IMR-90 (cell line): ENCODE data around the gene SSR4. TPM values are rescaled to one million over a fixed set of nuclear protein-coding genes. Genes with fewer than 3 reads are reported as not detected.

Source experiments
- ATAC-seq: fragments of 200-7000 bp; cut with Tn5 transposase; 2 replicates; pipeline ENCODE4 v1.9.1; 2020; ENCODE audit warnings: low read depth, mild to moderate bottlenecking, moderate library complexity
- BruUV-seq: library from RNA; stranded (reverse); fragments of 400-500 nt; replicated peaks from 2 replicates; lab custom pipeline; 2021; lab: Mats Ljungman, UMichigan
- CTCF ChIA-PET: fragments of 300-600 bp; formaldehyde crosslinking; extraction: SDS; loops from one replicate; lab custom pipeline; 2021; ENCODE audit warnings: antibody characterized with exemption; lab: Yijun Ruan, JAX
- POLR2A ChIA-PET: fragments of 300-600 bp; sonication (Branson Sonifier 250); formaldehyde crosslinking; loops from one replicate; lab custom pipeline; 2022; ENCODE audit warnings: antibody characterized with exemption; ENCODE audit not compliant: unreplicated experiment; lab: Charles Lee
- DNase-seq: peaks from one replicate; pipeline ENCODE4 v3.0.0; 2013
- H2AFZ ChIP-seq: replicated peaks from 2 replicates; pipeline ENCODE3; 2013; ENCODE audit warnings: low read length, mild to moderate bottlenecking; ENCODE audit not compliant: poor library complexity
- H2AK5ac ChIP-seq: 2 replicates; pipeline ENCODE4 v1.6.1; 2013; ENCODE audit warnings: low read depth, low read length, inconsistent platforms
- H2AK9ac ChIP-seq: replicated peaks from 2 replicates; pipeline ENCODE3; 2013; ENCODE audit warnings: mild to moderate bottlenecking, low read depth, low read length, moderate library complexity; ENCODE audit not compliant: poor library complexity
- H2BK120ac ChIP-seq: 2 replicates; pipeline ENCODE4 v1.6.1; 2013; ENCODE audit warnings: low read depth, low read length, inconsistent platforms
- H2BK15ac ChIP-seq: 3 replicates; pipeline ENCODE4 v1.6.1; 2013; ENCODE audit warnings: low read depth, low read length, inconsistent platforms
- H2BK20ac ChIP-seq: 2 replicates; pipeline ENCODE4 v1.6.1; 2013; ENCODE audit warnings: low read depth, mild to moderate bottlenecking, inconsistent platforms, low read length, moderate library complexity
- H2BK5ac ChIP-seq: 2 replicates; pipeline ENCODE4 v1.6.1; 2013; ENCODE audit warnings: mild to moderate bottlenecking, low read depth, low read length, inconsistent platforms; ENCODE audit not compliant: poor library complexity, severe bottlenecking
- H3K14ac ChIP-seq: replicated peaks from 2 replicates; pipeline ENCODE4 v1.6.1; 2013; ENCODE audit warnings: low read depth, low read length, inconsistent platforms
- H3K18ac ChIP-seq: 2 replicates; pipeline ENCODE4 v1.6.1; 2013; ENCODE audit warnings: low read depth, low read length, control low read depth
- H3K23ac ChIP-seq: 2 replicates; pipeline ENCODE4 v1.6.1; 2013; ENCODE audit warnings: low read depth, low read length, inconsistent platforms
- H3K27ac ChIP-seq: 2 replicates; pipeline ENCODE4 v1.5.1; 2013; ENCODE audit warnings: mild to moderate bottlenecking, control low read depth, low read length; ENCODE audit not compliant: insufficient read depth
- H3K27me3 ChIP-seq: 2 replicates; pipeline ENCODE4 v1.6.1; 2013; ENCODE audit warnings: low read length; ENCODE audit not compliant: control insufficient read depth, insufficient read depth
- H3K36me3 ChIP-seq: 2 replicates; pipeline ENCODE4 v1.6.1; 2013; ENCODE audit warnings: low read length, mixed read lengths; ENCODE audit not compliant: control insufficient read depth, insufficient read depth
- H3K4ac ChIP-seq: 2 replicates; pipeline ENCODE4 v1.6.1; 2013; ENCODE audit warnings: low read depth, low read length, inconsistent platforms
- H3K4me1 ChIP-seq: 2 replicates; pipeline ENCODE4 v1.6.1; 2013; ENCODE audit warnings: low read length, mixed read lengths; ENCODE audit not compliant: control insufficient read depth, insufficient read depth
- H3K4me2 ChIP-seq: 2 replicates; pipeline ENCODE4 v1.6.1; 2013; ENCODE audit warnings: low read depth, mild to moderate bottlenecking, control low read depth, low read length, moderate library complexity
- H3K4me3 ChIP-seq: 2 replicates; pipeline ENCODE4 v1.5.1; 2013; ENCODE audit warnings: low read depth, mild to moderate bottlenecking, control low read depth, low read length, moderate library complexity; ENCODE audit not compliant: insufficient read depth
- H3K56ac ChIP-seq: 2 replicates; pipeline ENCODE4 v1.6.1; 2013; ENCODE audit warnings: low read length, inconsistent platforms; ENCODE audit not compliant: insufficient read depth; ENCODE audit errors: extremely low read depth
- H3K79me1 ChIP-seq, 2 experiments: 2 replicates each; pipeline ENCODE4 v1.6.1; 2013; ENCODE audit warnings: low read length in 2 of 2, inconsistent platforms in 1 of 2, low read depth in 1 of 2
- H3K9ac ChIP-seq: 2 replicates; pipeline ENCODE4 v1.6.1; 2013; ENCODE audit warnings: low read depth, low read length, control low read depth
- H3K9me1 ChIP-seq: 2 replicates; pipeline ENCODE4 v1.6.1; 2013; ENCODE audit warnings: low read length, inconsistent platforms; ENCODE audit not compliant: insufficient read depth
- H3K9me3 ChIP-seq: 2 replicates; pipeline ENCODE4 v1.6.1; 2013; ENCODE audit warnings: low read length; ENCODE audit not compliant: control insufficient read depth, insufficient read depth
- H4K20me1 ChIP-seq: 2 replicates; pipeline ENCODE4 v1.6.1; 2013; ENCODE audit warnings: low read length, inconsistent platforms; ENCODE audit not compliant: insufficient read depth
- H4K5ac ChIP-seq: 2 replicates; pipeline ENCODE4 v1.6.1; 2013; ENCODE audit warnings: mild to moderate bottlenecking, low read depth, low read length, control low read depth
- H4K8ac ChIP-seq, 2 experiments: 2 replicates each; pipeline ENCODE4 v1.6.1; 2013; ENCODE audit warnings: low read depth in 2 of 2, low read length in 2 of 2, control low read depth in 1 of 2, inconsistent platforms in 1 of 2
- H4K91ac ChIP-seq: 2 replicates; pipeline ENCODE4 v1.6.1; 2013; ENCODE audit warnings: low read depth, low read length, inconsistent platforms; ENCODE audit not compliant: insufficient read depth
- BHLHE40 ChIP-seq: fragments of 150-350 bp; IDR thresholded peaks from 2 replicates; pipeline ENCODE4 v1.6.1; 2016; ENCODE audit warnings: mild to moderate bottlenecking, low read depth, low read length
- FOS ChIP-seq: fragments of 150-350 bp; IDR thresholded peaks from 2 replicates; pipeline ENCODE4 v1.6.1; 2016; ENCODE audit warnings: low read depth, low read length
- MAFK ChIP-seq: IDR thresholded peaks from 2 replicates; pipeline ENCODE4 v1.6.1; 2012; ENCODE audit warnings: low read depth, low read length, improper control_type of control experiment
- MXI1 ChIP-seq: IDR thresholded peaks from 2 replicates; pipeline ENCODE4 v1.6.1; 2012; ENCODE audit warnings: low read depth, mild to moderate bottlenecking, low read length, moderate library complexity, borderline replicate concordance
- POLR2A ChIP-seq: IDR thresholded peaks from 2 replicates; pipeline ENCODE4 v1.6.1; 2012; ENCODE audit warnings: mild to moderate bottlenecking, low read depth, low read length
- RFX5 ChIP-seq: IDR thresholded peaks from 2 replicates; pipeline ENCODE4 v1.8.0; 2012; ENCODE audit warnings: low read depth, mild to moderate bottlenecking, low read length, moderate library complexity
- WGBS, 2 experiments: methylation state at CpG; one replicate each; pipeline versions ENCODE4 v1.1.5 to v1.1.7; 2013; ENCODE audit warnings: missing lambda C conversion rate in 2 of 2; ENCODE audit not compliant: insufficient read length in 1 of 2; ENCODE audit errors: extremely low coverage in 2 of 2; 5-methylcytosine and 5-hydroxymethylcytosine counted together
- dilution Hi-C: fragments of 300-500 bp; cut with HindIII; formaldehyde crosslinking; loops from one replicate; pipeline ENCODE4 v1.14.3; 2018; ENCODE audit warnings: low sequenced_read_pairs; ENCODE audit not compliant: unreplicated experiment
- in situ Hi-C: fragments of 300-500 bp; cut with MboI; formaldehyde crosslinking; loops from 3 replicates; pipeline ENCODE4 v1.14.3; 2019; ENCODE audit warnings: low sequenced_read_pairs, inconsistent platforms, mixed read lengths
- intact Hi-C: fragments of 100-400 bp; cut with micrococcal nuclease; formaldehyde crosslinking; loops from 2 replicates; pipeline ENCODE4 v1.10.0; 2022
- polyA plus RNA-seq, 3 experiments: library from polyadenylated mRNA; depleted of rRNA; stranded (reverse); fragments of >200 nt; gene quantifications; 2 replicates each; pipeline ENCODE4 v1.2.3, GENCODE V29; 2012; ENCODE audit warnings: low replicate concordance in 1 of 3
- total RNA-seq: library from RNA; depleted of rRNA; stranded (reverse); fragments of >200 nt; gene quantifications from 2 replicates; pipeline ENCODE4 v1.2.3, GENCODE V29; 2012
- TF ChIP-seq, protein P1 (sequence below): fragments of 150-350 bp; IDR thresholded peaks from 2 replicates; pipeline ENCODE4 v1.6.1; 2017; ENCODE audit warnings: mild to moderate bottlenecking, antibody characterized with exemption, low read length, low read depth

Gene SSR4
- total and polyA plus RNA-seq, 2 of the 4 experiments (the other 2 are of a cell fraction) = 141 to 480 TPM

- no CpG with 5 or more reads among the region's 8 CpGs for WGBS, 2 experiments
- POLR2A ChIA-PET = no interaction called here
Measured at GRCh38 chrX:153825042-153825441, 30.6 kb downstream of the SSR4 start.

More at GRCh38 chrX:153825042-153825441, 30.6 kb downstream of the SSR4 start:
- CTCF ChIA-PET = no interaction called here
- Histone ChIP-seq H3K27me3 (peaks cover 43% of the 10 kb centered on the region), H3K27ac (no peak overlapping the region), H2AK9ac (no peak overlapping the region), H3K4me3 (no peak overlapping the region), H3K4ac (no peak overlapping the region), H2AFZ (no peak overlapping the region), H3K79me1 (no peaks in the 10 kb centered on the region), H3K9ac (no peak overlapping the region), H2AK5ac (no peak overlapping the region), H3K14ac (no peak overlapping the region), H3K23ac (no peak overlapping the region), H4K20me1 (no peaks in the 10 kb centered on the region; the same call in 1 of the 2 replicates), H2BK15ac (no peak overlapping the region), H4K8ac (no peak overlapping the region), H2BK120ac (no peak overlapping the region), H3K9me3 (peaks cover 11% of the 10 kb centered on the region; the same call in 1 of the 2 replicates), H3K4me1 (no peaks in the 10 kb centered on the region), H3K36me3 (no peaks in the 10 kb centered on the region), H4K5ac (no peak overlapping the region), H3K4me2 (no peak overlapping the region), H3K18ac (no peak overlapping the region), H2BK20ac (no peak overlapping the region), H2BK5ac (no peak overlapping the region), H3K56ac (no peak overlapping the region), H4K91ac (no peak overlapping the region), H3K9me1 (no peaks in the 10 kb centered on the region)
- dilution Hi-C loops = no loop called here
- DNase-seq = no peak
- ATAC-seq = no peak
- TF ChIP-seq POLR2A (no peak), FOS (no peak), RFX5 (no peak), MAFK (no peak), MXI1 (no peak), BHLHE40 (no peak)
- TF ChIP-seq, protein P1, sequence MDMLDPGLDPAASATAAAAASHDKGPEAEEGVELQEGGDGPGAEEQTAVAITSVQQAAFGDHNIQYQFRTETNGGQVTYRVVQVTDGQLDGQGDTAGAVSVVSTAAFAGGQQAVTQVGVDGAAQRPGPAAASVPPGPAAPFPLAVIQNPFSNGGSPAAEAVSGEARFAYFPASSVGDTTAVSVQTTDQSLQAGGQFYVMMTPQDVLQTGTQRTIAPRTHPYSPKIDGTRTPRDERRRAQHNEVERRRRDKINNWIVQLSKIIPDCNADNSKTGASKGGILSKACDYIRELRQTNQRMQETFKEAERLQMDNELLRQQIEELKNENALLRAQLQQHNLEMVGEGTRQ = no peak
- intact Hi-C loops = no loop called here
- in situ Hi-C loops = no loop called here
- no TSS peak for BruUV-seq
